ENCODE data around the gene BATF3.

DNA sequence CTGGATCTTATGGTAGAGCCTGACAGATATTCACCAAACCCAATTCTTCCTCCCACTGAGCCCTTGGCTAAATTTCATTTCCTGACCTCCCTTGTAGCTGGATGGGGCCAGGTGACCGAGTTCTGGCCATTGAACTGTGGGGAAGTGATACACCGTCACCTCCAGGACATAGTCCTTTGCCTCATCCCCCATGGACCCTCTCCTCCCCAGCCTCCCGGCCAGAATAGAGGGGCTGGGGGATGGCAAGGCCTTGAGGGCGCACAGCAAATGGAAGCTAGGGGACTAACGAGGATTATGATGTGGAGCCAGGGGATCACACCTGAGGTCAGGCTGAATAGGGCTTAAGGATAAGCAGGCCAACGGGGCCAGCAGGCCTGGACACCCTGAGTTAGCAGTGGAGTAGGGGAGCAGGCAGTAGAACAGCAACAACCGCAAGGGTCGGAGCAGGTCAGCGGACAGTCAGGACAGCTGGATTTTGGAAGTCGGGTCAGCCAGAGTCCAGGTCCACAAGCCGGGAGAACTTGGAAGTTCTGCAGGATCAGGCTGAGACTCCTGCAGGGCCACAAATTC is 15.0 kb downstream of the BATF3 start:
- TF ChIP-seq, protein P1, sequence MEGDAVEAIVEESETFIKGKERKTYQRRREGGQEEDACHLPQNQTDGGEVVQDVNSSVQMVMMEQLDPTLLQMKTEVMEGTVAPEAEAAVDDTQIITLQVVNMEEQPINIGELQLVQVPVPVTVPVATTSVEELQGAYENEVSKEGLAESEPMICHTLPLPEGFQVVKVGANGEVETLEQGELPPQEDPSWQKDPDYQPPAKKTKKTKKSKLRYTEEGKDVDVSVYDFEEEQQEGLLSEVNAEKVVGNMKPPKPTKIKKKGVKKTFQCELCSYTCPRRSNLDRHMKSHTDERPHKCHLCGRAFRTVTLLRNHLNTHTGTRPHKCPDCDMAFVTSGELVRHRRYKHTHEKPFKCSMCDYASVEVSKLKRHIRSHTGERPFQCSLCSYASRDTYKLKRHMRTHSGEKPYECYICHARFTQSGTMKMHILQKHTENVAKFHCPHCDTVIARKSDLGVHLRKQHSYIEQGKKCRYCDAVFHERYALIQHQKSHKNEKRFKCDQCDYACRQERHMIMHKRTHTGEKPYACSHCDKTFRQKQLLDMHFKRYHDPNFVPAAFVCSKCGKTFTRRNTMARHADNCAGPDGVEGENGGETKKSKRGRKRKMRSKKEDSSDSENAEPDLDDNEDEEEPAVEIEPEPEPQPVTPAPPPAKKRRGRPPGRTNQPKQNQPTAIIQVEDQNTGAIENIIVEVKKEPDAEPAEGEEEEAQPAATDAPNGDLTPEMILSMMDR (IDR thresholded peaks at IDR 0.05), result no peak
- TF ChIP-seq POLR2A (IDR thresholded peaks at IDR 0.05), result no peak

Data from breast epithelium (tissue), 3 donors.